RKO (cell line): ENCODE measurements around the gene ZFP64.
A peak's percentile ranks its signal among the peaks of the same experiment; 100 is the strongest.
"Not testable (repeated sequence)": the region's sequence is repeated elsewhere in the genome, so short reads cannot be mapped to it uniquely, and the experiment has no call there.

Experiments
- DNase-seq: peaks from one replicate; pipeline ENCODE4 v3.0.0-alpha.2; 2016; ENCODE audit warnings: low spot score

The ZFP64 gene

DNA sequence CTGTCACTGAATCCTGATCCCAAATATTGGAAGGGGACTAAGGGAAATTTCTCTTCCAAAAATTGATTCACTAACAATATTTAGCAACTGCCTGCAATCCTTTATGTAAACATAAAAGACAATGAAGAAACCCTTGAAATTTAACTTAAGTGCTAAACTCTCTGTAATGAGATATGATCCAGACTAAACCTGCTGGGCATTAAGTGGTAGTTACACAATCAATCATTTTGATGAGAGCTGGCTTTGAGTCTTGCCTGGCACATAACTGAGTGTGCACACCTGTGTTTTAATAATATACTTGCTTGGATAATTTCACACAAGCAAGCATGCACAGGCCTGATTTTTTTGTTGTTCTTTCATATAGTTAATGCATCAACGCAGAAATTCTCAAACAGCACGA, 9.8 kb upstream of the ZFP64 start:
- no peak for DNase-seq

DNA sequence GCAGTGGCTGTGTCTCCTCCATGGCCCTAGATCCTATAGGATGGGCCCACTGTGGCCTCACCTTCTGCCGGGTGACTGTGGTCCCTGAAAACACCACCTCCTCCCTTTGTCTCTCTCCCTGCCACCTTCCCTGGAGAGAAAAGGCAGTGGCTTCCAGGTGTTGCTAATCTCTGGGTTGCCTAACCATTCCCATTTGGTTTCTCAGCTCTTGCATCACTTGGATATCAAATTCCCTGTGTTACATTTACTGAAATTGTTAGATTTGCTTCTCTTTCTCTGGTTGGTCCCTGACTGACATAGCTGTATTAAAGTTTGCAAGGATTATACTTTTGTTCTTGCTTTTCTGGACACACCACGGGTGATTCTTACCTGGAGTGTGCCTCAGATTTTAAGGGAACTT, 9.3 kb upstream of the ZFP64 start:
- DNase-seq, result no peak

DNA sequence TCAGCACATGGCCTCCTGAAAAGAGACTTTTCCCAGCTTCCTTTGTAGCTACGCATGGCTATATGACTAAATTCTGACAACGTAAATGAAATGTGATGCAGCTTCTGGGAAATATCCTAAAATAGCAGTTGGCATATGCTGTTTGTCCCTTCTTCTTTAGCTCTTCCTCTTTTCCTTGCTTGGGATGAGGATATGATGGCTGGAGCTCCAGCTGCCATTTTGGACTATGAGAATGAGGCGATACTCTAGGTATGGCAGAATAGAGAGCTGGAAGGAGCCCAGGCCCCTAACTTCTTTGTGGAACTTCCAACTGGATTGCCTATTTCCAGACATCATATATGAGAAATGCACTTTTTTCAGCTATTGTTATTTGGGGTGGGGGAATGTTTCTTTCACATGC, 5.3 kb upstream of the ZFP64 start:
- DNase-seq, result no peak

DNA sequence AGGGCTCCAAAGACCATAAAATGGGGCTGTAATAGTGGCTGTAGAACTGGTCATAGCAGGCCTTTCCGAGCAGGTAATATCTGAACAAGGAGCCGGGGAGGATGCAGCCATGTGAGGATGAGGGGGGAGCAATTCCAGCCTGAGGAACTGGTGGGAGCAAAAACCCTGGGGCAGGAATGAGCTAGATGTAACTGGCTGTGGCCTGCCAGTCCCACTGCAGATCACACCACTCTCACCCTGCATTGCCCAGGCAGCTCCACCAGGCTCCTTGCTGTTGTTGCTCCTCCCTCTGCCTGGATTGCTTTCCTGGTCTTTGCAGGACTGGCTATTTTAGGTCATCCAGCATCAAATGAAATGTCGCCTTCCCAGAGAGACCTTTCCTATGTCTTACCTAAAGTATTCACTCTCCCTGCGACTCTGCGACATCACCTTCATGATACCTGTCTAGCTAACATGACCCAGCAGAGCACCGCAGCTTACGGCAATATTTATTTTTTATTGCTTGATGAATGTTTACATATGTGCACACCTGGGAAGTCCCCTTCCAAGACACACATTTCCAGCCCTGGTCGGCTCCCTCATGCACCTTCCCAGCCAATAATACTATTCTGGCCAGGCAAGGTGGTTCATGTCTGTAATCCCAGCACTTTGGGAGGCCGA, 2.4 kb upstream of the ZFP64 start:
- peak; percentile 12 for DNase-seq

DNA sequence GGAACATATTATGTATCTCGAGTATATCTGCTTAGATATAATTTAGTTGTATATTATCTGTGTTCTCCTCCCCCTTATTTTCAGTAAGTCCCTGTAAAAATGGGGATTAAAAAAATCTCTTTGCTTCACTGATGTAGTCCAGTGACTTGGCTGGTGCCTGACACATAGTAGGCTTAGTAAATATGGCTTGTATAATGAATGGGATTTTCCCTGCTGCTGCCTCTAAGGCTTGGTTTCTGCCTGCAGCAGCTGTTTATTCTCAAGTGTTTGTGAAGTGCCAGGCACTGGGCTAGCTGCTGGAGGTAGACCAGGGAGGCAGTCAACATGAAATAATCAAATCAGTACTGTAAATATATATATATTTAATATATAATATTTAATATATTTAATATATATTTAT, 1.6 kb upstream of the ZFP64 start:
- no peak for DNase-seq

DNA sequence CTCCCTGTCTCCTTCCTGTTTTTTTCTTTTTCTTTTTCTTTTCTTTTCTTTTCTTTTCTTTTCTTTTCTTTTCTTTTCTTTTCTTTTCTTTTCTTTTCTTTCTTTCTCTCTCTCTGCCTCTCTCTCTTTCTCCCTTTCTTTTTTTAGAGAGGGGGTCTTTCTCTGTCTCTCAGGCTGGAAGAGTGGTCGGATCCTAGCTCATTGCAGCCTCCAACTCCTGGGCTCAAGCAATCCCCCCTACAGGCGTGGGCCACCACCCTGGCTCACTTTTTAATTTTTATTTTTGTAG, 1.1 kb upstream of the ZFP64 start:
- DNase-seq, result not testable (repeated sequence)

DNA sequence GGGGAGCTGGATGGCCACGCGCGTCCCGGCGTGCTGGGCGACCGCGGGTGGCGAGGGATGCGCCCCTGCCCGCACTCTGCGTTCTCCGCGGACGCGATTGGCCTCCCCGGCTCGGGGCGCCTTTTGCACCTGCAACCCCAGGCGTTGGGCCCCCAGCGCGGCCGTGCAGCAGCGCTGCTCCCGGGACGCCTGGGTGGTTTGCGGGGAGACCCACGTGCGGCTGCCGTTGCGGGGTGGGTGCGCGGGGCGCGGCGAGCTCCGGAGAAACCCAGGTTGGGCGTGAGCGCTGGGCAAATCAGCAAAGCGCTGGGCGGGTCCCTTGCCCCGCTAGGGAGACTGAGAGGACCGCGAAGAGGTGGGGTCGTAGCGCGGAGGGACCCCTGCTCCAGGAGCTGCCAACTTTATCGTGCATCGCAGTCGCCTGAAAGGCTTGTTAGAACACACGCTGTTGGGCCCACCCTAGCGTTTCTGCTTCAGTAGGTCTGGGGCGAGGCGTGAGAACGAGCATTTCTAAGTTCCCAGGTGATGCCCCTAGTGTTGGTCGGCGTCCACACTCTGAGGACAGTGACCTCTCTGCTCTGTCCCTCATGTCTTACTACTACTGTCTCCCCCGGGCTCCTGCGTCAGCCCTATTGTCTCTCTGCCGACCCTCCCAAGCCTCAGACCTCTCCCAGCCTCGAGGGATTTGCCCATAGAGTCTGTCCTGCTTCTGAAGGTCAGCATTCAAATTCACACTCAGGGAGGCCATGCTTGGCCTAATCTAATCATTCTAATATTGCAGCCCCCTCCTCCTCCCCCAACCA, 538 bp upstream of the ZFP64 start:
- peak; percentile 85 for DNase-seq

DNA sequence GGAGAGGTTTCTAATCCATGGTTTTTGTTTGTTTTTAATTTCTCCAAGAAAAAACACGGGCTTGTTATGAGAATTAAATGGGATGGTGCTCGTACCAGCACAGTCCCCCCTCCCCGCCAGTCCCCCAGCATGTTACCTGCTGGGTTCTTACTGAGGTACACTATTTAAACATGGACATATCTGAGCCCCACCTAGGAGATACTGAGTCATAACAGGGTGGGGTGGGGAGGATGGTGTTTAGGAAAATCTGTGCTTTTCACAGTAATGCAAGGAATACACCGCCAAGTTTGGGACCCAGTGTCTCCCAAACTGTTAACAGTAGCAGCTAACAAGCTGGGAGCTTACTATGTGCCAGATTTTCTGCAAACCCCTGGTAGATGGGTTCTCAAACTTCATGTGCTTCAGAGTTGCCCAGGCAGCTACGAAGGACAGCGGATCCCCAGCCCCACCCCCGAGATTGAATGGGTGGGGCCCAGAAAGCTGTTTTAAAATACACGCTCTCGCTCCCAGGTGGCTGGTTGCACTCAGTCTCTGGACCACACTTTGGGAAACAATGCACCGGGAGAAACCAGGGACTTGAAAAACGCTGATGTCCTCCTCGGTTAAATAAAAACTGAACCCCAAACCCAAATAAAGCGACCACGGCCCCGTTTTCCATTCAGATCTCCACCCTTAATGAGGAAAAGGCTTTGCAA, 995 bp downstream of the ZFP64 start:
- DNase-seq, result peak; percentile 63

DNA sequence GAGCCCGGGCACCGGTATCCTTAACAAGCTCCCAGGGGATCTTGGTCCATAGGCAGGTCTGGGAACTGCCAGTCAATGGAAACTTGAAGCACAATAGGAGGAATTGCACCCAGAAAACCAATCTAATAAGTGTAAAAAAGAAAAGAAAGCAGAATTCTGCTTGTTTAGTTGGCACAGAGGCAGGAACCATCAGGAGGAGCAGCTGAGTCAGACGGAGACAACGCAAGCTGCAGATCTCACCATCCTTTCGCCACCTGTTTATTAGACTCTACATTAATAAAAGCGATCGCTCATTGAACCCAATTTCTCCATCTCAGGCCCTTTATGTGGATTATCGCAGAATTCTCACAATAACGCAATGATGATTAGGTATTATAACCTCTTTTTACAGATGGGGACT, 9.8 kb downstream of the ZFP64 start:
- no peak for DNase-seq

DNA sequence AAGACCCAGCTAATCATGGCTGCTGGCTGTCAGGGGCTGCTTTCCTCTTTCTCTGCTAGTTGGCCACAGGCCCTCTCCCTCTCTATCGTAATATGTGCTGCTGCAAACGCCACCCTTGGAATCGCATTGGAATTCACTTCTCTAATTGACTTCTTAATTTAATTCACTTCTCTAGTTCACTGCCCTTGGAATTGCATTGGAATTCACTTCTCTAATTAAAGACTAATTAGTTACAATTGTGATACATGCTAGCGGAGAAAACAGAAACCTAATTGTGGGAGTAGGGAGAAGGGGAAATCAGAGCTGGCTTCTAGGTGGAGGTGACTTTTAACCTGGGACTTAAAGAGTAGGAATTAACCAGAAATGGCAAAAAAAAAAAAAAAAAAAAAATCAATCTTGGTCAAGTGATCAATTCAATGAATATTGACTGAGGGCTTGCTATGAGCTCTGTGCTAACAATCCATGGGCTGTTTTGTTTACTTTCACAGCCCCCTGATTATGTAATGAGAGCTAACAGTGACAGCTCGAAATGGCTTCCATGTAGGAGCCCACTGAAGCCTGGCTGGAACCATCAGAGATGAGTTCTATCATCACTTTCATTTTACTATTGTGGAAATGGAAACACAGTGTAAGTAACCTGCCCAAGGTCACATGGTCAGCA, 11.3 kb downstream of the ZFP64 start:
- no peak for DNase-seq

DNA sequence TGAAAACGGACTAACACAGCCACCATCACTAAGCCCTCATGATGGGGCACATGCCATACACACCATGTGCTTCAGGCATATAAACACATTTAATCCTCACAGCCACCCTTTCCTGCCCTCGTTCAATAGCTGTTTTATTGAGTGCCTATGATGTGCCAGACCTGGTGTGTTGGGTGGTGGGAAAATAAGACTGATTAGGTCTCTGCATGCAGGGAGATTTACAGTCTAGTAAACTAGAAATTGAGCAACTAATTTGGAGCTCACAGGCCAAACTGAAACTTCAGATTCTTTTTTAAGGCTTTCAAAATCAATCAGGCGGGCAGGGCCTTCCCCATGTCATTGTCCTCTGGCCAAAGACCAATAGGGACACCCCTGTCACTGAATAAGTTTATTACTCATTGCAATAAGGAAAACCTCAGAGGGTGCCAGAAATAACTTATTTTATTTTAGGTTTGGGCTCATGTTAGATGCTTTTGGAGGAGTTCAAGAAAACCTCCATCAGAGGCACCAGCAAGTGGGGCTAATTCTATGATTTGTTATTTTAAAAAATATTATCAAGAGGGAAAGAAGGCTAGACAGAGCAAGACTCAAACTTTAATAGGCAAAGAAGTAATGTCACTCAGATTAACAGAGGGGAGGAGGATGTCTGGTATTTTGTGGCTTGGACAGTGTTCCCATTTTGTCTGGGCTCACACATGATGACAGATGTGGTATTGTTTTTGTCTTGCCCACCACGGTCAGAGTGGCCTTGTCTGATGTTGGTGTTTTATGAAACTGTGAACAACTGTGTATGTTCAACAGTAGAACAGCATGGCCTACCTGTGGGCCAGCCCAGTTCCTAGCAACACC, 12.0 kb downstream of the ZFP64 start:
- DNase-seq, result no peak

DNA sequence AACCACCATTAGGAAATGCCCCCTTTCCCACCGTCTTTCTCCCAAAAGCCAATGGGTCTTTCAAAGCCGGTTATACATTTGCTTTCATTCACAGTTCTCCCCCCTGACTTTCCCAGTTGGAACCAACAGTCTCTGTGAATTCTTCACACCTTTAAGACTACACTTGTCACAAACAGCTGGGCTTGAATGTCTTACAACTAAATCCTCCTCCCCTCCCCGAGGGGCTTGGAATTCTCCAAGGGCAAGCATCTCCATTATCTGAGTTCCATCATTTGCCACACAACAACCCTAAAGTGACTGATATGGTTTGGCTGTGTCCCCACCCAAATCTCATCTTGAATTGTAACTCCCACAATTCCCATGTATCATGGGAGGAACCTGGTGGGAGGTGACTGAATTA, 12.9 kb downstream of the ZFP64 start:
- DNase-seq, result no peak

DNA sequence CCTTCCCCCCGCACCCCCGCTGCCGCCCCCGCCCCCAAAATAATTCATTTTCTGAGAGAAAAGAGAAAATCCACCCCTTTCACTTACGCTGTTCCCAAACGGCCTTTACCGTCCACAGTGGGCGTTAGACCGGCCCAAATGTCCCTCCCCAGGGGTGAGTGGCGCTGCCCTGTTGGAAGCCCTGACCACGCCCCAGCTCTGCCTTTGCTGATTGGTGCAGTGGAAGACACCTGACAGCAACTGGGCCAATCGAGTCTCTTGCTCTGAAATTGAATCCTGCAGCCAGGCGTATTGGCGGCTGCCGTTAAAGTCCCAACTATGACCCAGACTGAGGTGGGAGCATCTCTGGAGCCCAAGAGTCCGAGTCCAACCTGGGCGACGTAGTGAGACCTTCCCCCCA, 15.7 kb downstream of the ZFP64 start:
- DNase-seq, result no peak

DNA sequence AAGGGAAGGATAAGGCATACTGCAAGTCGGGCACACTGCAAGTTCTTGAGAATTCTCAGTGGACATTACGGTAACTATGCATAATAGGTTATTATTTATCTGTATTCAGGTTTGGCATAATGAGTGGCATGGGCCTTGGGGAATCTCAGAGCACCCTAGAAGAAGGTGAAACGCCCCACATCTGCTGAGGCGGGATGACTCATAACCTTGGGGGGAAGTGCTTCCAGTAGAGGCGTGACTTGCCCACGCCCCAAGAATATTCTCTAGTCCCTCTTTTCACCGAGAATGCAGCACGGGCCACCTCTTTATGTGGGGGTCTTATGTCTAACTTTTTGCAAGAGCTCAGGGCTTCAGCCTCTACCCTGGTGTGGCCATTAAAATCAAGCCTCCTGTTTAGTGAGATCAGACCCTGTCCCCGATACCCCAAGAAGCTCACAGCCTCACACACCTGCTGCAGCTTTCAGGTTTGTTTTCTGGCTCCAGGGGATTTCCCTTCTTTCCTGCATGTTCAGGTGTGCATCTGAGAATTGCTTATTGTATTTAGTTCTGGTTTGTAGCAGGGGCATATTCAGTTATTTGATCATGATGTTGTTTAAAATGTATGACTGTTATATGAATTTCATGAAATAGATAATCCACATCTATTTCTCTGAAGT, 19.1 kb downstream of the ZFP64 start:
- DNase-seq, result no peak

DNA sequence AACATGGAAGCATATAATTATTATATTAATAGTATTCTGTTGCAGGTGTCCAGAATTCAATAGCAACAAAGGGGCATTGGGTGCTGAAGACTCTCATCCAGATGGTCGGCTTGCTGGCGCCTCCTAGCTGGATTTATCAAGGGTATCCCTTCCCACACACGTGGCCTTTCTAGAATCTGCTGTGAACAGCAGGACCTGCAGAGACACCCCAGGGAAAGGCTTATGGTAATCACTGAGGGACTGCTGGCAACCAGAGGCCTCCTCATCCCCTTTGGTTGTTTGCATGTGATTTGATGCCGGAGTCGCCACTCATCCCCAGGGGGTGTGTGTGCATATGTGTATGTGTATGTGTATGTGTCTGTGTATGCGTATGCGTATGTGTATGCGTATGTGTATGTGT, 20.6 kb downstream of the ZFP64 start:
- no peak for DNase-seq

DNA sequence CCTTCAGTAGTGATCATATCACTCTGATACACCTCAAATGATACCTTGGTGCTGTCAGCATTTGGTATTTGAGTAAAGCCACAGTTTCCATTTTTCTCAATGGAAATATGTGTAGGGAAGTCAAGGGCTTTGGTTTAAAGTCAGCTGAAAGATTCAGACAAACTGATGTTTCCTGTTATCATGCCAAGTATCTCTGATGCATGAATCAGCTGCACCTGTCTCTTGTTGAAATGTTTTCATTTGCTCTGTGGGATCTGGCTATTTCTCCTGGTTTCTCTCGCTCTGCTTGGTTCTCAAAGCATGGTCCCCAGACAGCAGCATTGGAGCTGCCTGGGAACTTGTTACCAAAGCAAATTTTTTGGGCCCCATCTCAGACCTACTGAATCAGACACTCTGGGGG, 23.5 kb downstream of the ZFP64 start:
- no peak for DNase-seq

DNA sequence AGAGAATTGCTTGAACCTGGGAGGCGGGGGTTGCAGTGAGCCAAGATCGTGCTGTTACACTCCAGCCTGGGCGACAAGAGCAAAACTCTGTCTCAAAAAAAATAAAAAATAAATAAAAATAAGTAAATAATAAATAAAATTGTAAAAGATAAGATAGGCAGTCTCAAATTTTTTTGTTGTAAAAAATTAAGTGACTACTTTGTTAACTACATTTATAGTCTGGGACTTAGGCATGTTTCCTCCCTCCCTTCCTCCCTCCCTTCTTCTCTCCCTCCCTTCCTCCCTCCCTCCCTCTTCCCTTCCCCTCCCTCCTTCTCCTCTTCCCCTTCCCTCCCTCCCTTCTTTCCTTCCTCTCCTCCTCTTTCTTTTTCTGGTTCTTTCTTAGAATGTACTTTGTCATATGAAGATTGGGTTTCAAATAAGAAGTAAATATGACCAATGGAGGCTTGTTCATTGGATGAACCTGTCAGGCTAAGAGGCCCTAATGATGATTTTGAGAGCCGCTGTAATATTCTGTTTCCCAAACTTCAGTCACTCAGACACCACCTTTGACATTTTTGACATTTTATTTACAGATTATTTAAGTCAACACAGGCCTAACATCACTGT, 24.2 kb downstream of the ZFP64 start:
- DNase-seq, result no peak

DNA sequence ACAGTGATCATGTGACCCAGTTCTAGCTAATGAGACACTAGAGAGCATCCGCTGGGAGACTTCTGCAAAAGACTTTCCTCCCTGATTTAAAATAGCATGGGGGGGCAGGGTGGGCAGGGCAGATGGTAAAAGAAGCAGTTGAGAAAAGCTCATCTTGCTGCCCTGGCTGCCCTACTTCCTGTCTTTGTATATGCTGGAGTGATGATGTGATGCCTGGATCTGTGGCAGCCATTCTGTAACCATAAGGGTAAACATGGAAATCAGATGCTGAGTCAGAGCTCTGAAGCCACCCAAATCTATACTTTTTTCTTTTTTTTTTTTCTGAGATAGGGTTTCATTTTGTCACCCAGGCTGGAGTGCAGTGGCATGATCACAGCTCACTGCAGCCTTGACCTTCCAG, 25.4 kb downstream of the ZFP64 start:
- DNase-seq, result no peak

DNA sequence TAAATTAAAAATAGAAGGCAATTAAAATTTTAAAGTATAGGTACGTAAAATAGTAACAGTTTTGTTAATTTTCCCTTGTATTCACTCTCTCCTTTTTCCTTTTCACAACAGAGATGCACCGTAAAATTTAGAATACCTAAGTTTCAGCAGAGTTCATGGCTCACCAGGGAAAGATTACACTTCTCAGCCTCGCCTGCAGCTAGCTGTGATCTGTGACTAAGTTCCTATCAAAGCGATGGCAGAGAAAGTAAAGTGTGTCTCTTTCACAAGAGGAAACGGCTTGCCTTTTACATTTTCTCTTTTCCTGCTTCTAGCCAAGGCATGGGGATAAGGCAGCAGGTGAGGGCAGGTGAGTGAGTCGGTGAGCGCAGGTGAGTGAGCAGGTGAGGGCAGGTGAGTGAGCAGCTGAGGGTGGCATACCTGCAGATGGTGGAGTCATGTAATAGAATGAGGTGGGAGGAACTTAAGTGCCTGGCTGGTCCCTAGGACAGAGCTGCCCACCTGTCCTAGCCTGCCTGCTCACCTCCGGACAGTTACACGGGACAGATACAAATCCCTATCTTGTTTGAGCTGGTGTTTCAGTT, 30.9 kb downstream of the ZFP64 start:
- no peak for DNase-seq

DNA sequence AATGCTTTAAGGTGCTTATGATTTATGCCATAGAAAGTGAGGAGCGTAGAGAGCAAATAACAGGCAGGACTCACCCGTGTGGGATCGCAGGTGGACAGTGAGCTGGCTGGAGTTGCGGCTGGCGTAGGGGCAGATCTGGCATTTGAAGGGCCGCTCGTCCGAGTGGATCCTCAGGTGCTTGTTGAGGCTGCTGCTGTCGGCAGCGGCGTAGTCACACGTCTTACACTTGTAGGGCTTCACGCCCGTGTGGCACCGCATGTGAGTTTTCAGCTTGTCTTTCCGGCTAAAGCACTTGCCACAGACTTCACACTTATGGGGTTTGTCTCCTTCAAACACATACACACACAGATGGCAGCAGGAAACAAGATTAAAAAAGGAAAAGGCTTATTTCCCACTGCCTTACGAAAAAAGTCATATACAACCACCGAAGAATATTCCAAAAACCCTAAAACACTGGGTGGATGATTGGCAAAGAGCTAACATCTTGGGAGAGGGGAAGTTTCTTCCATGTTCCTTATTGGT, 31.5 kb downstream of the ZFP64 start:
- no peak for DNase-seq
